Measurements from ENCODE around the gene DNAL1.
"Not testable (repeated sequence)": the region's sequence is repeated elsewhere in the genome, so short reads cannot be mapped to it uniquely, and the experiment has no call there.

The DNAL1 gene

GRCh38 chr14:73637830-73638229 lies 7.0 kb upstream of the DNAL1 start:
- DNase-seq (ENCODE audit: low read depth in 2 of 3, low spot score in 1 of 3), result no peak

GRCh38 chr14:73640796-73641365 lies 3.9 kb upstream of the DNAL1 start:
- no peak for DNase-seq (ENCODE audit: low read depth in 2 of 3, low spot score in 1 of 3)

- DNase-seq (ENCODE audit: low read depth in 2 of 3, low spot score in 1 of 3), result no peak
These were observed 443 bp downstream of the DNAL1 start for GRCh38 chr14:73645248-73645610.

GRCh38 chr14:73651005-73651404 lies 6.2 kb downstream of the DNAL1 start:
- DNase-seq (ENCODE audit: low read depth in 2 of 3, low spot score in 1 of 3), result no peak

GRCh38 chr14:73655851-73656250 lies 11.1 kb downstream of the DNAL1 start:
- no peak for DNase-seq (ENCODE audit: low read depth in 2 of 3, low spot score in 1 of 3)

- not testable (repeated sequence) for DNase-seq (ENCODE audit: low read depth in 2 of 3, low spot score in 1 of 3)
These were observed 14.4 kb downstream of the DNAL1 start for GRCh38 chr14:73659202-73659601.

- no peak for DNase-seq (ENCODE audit: low read depth in 2 of 3, low spot score in 1 of 3)
These were observed 15.7 kb downstream of the DNAL1 start for GRCh38 chr14:73660511-73660910.

GRCh38 chr14:73661872-73662271 lies 17.1 kb downstream of the DNAL1 start:
- DNase-seq (ENCODE audit: low read depth in 2 of 3, low spot score in 1 of 3), result no peak

- DNase-seq (ENCODE audit: low read depth in 2 of 3, low spot score in 1 of 3), result no peak
These were observed 17.7 kb downstream of the DNAL1 start for GRCh38 chr14:73662487-73662943.

GRCh38 chr14:73663548-73664212 lies 18.9 kb downstream of the DNAL1 start:
- DNase-seq (ENCODE audit: low read depth in 2 of 3, low spot score in 1 of 3), result no peak

GRCh38 chr14:73665130-73665529 lies 20.3 kb downstream of the DNAL1 start:
- DNase-seq (ENCODE audit: low read depth in 2 of 3, low spot score in 1 of 3), result no peak

- DNase-seq (ENCODE audit: low read depth in 2 of 3, low spot score in 1 of 3), result no peak
These were observed 21.8 kb downstream of the DNAL1 start for GRCh38 chr14:73666583-73666982.

GRCh38 chr14:73667854-73668253 lies 23.1 kb downstream of the DNAL1 start:
- DNase-seq (ENCODE audit: low read depth in 2 of 3, low spot score in 1 of 3), result no peak

GRCh38 chr14:73674986-73675385 lies 30.2 kb downstream of the DNAL1 start:
- DNase-seq (ENCODE audit: low read depth in 2 of 3, low spot score in 1 of 3), result no peak

- DNase-seq (ENCODE audit: low read depth in 2 of 3, low spot score in 1 of 3), result no peak
These were observed 33.9 kb downstream of the DNAL1 start for GRCh38 chr14:73678698-73679097.

- no peak for DNase-seq (ENCODE audit: low read depth in 2 of 3, low spot score in 1 of 3)
These were observed 36.0 kb downstream of the DNAL1 start for GRCh38 chr14:73680821-73681220.

GRCh38 chr14:73684627-73685026 lies 39.8 kb downstream of the DNAL1 start:
- DNase-seq (ENCODE audit: low read depth in 2 of 3, low spot score in 1 of 3), result no peak

- DNase-seq (ENCODE audit: low read depth in 2 of 3, low spot score in 1 of 3), result no peak
These were observed 40.5 kb downstream of the DNAL1 start for GRCh38 chr14:73685328-73685727.

GRCh38 chr14:73686901-73687300 lies 42.1 kb downstream of the DNAL1 start:
- DNase-seq (ENCODE audit: low read depth in 2 of 3, low spot score in 1 of 3), result no peak

GRCh38 chr14:73694083-73694482 lies 49.3 kb downstream of the DNAL1 start:
- DNase-seq (ENCODE audit: low read depth in 2 of 3, low spot score in 1 of 3), result no peak

GRCh38 chr14:73695082-73695481 lies 50.3 kb downstream of the DNAL1 start:
- DNase-seq (ENCODE audit: low read depth in 2 of 3, low spot score in 1 of 3), result no peak

- DNase-seq (ENCODE audit: low read depth in 2 of 3, low spot score in 1 of 3), result no peak
These were observed 51.2 kb downstream of the DNAL1 start for GRCh38 chr14:73695997-73696396.
